Measurements from ENCODE around the gene PREX1. TPM values are rescaled to one million over a fixed set of nuclear protein-coding genes. Genes with fewer than 3 reads are reported as not detected.

The PREX1 gene
- total RNA-seq, 1 experiment from 2014 or later: 9.5 TPM

DNA sequence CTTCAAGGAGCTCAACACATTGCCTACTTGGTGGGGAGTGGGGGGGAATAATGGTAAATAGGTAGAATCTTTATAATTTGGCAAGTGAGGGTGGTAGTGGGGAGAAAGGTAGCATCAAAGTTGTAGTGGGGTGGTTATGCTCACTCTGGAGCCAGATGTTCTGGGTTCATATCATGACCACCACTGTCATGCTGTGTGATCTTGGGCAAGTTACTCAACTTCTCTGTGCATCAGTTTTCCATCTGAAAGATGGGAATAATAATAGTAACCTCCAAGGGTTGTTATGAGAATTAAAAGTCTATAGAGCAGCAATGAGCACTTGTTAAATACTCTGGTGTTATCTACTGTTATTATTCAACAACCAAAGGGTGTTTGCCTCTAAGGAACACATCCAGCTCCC, 22.0 kb upstream of the PREX1 start:
- Mint-ChIP-seq H3K27me3 (ENCODE audit: insufficient read depth, unreplicated experiment) (no peaks in the 10 kb centered on the region), H3K27ac (ENCODE audit: unreplicated experiment) (no peak overlapping the region), H3K4me3 (ENCODE audit: unreplicated experiment) (no peak overlapping the region), H3K9me3 (ENCODE audit: unreplicated experiment) (peaks cover 10% of the 10 kb centered on the region), H3K4me1 (ENCODE audit: low read depth, unreplicated experiment) (peaks cover 5% of the 10 kb centered on the region), H3K36me3 (ENCODE audit: insufficient read depth, unreplicated experiment) (no peaks in the 10 kb centered on the region)
- no TSS peak for BruUV-seq (replicated peaks)
- intact Hi-C loops (cut with micrococcal nuclease; ENCODE audit: unreplicated experiment): no loop called here
- Histone ChIP-seq H3K4me3 (ENCODE audit: low read depth, low read length) (no peak overlapping the region), H3K27me3 (replicated peaks; ENCODE audit: control insufficient read depth, insufficient read depth, low read length) (no peaks in the 10 kb centered on the region), H3K9me3 (no peaks in the 10 kb centered on the region; the same call in 1 of the 2 replicates), H3K4me1 (no peaks in the 10 kb centered on the region), H3K36me3 (ENCODE audit: control insufficient read depth, insufficient read depth, low read length) (no peaks in the 10 kb centered on the region)
- POLR2A ChIA-PET: no interaction called here
- CTCF ChIA-PET: no interaction called here
- no peak for DNase-seq
- TF ChIP-seq, protein P1, sequence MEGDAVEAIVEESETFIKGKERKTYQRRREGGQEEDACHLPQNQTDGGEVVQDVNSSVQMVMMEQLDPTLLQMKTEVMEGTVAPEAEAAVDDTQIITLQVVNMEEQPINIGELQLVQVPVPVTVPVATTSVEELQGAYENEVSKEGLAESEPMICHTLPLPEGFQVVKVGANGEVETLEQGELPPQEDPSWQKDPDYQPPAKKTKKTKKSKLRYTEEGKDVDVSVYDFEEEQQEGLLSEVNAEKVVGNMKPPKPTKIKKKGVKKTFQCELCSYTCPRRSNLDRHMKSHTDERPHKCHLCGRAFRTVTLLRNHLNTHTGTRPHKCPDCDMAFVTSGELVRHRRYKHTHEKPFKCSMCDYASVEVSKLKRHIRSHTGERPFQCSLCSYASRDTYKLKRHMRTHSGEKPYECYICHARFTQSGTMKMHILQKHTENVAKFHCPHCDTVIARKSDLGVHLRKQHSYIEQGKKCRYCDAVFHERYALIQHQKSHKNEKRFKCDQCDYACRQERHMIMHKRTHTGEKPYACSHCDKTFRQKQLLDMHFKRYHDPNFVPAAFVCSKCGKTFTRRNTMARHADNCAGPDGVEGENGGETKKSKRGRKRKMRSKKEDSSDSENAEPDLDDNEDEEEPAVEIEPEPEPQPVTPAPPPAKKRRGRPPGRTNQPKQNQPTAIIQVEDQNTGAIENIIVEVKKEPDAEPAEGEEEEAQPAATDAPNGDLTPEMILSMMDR (IDR thresholded peaks at IDR 0.05; ENCODE audit: insufficient read depth in 1 of 2, low read depth in 1 of 2, low read length in 1 of 2, severe bottlenecking in 1 of 2, unreplicated experiment in 1 of 2): no peak

DNA sequence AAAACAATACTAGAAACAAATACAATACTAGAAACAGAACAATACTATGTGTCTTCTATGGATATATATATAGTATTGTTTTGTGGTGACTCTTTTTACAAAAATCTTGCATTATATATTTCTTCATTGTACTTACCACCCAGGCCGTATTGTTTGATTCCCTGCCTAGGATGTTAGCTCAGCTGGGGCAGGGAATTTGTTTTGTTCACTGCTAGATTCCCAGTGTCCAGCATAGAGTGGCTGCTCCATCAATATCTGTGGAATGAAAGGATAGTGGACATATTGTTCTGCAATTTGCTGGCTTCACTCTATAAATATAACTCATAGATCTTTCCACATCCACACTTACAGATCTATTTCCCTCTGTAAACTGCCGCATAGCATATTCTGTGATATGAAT, 21.5 kb upstream of the PREX1 start:
- Mint-ChIP-seq H3K4me1 (ENCODE audit: low read depth, unreplicated experiment) (peaks cover 5% of the 10 kb centered on the region), H3K36me3 (ENCODE audit: insufficient read depth, unreplicated experiment) (no peaks in the 10 kb centered on the region), H3K27me3 (ENCODE audit: insufficient read depth, unreplicated experiment) (peaks cover under 1% of the 10 kb centered on the region), H3K9me3 (ENCODE audit: unreplicated experiment) (peaks cover 10% of the 10 kb centered on the region), H3K27ac (ENCODE audit: unreplicated experiment) (no peak overlapping the region), H3K4me3 (ENCODE audit: unreplicated experiment) (no peak overlapping the region)
- H3K9me3 ChIP-seq: no peaks in the 10 kb centered on the region; the same call in 1 of the 2 replicates
- ChIA-PET CTCF (no interaction called here), POLR2A (no interaction called here)
- BruUV-seq (replicated peaks): no TSS peak
- H3K36me3 ChIP-seq (ENCODE audit: control insufficient read depth, insufficient read depth, low read length): no peaks in the 10 kb centered on the region
- no peak for DNase-seq
- TF ChIP-seq, protein P1 (IDR thresholded peaks at IDR 0.05; ENCODE audit: insufficient read depth in 1 of 2, low read depth in 1 of 2, low read length in 1 of 2, severe bottlenecking in 1 of 2, unreplicated experiment in 1 of 2): no peak
- no peak overlapping the region for H3K4me3 ChIP-seq (ENCODE audit: low read depth, low read length)
- H3K27me3 ChIP-seq (replicated peaks; ENCODE audit: control insufficient read depth, insufficient read depth, low read length): no peaks in the 10 kb centered on the region
- no peaks in the 10 kb centered on the region for H3K4me1 ChIP-seq
- intact Hi-C loops (cut with micrococcal nuclease; ENCODE audit: unreplicated experiment): no loop called here

DNA sequence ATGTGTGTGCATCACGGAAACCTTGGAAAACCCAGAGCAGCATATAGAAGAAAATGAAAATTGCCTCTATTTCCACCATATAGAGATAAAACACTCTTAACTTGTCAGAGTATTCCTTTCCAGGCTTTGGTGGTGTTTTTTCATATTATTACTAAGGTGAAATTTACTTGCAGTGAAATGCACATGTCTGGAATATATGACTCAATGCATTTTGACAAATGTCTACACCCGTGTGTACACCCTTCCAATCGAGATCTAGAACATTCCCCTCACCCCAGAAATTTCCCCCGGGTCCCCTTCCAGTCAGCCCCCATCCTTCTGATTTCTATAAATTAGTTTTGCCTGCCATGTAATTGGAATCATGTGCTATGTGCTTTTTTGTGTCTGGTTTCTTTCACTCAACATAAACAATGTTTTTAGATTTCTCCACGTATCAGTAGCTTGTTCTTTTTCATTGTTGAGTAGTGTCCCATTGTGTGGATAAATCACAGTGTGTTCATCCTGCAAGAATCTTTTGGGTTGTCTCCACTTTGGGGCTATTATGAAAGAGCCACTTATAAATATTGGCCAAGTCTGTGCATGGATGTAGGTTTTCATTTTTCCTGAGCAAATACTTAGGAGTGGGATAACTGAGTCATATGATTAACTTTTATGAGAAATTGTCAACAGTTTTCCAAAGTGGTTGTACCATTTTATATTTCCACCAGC, 19.9 kb upstream of the PREX1 start:
- intact Hi-C loops (cut with micrococcal nuclease; ENCODE audit: unreplicated experiment): no loop called here
- BruUV-seq (replicated peaks): no TSS peak

More for the DNA sequence above, 19.9 kb upstream of the PREX1 start:
- CTCF ChIA-PET: no interaction called here
- Histone ChIP-seq H3K27me3 (replicated peaks; ENCODE audit: control insufficient read depth, insufficient read depth, low read length) (no peaks in the 10 kb centered on the region), H3K36me3 (ENCODE audit: control insufficient read depth, insufficient read depth, low read length) (no peaks in the 10 kb centered on the region), H3K4me3 (ENCODE audit: low read depth, low read length) (no peak overlapping the region), H3K9me3 (no peaks in the 10 kb centered on the region; the same call in 1 of the 2 replicates), H3K4me1 (no peaks in the 10 kb centered on the region)
- no peak overlapping the region for H3K4me3 Mint-ChIP-seq (ENCODE audit: unreplicated experiment)
- peaks cover 5% of the 10 kb centered on the region for H3K9me3 Mint-ChIP-seq (ENCODE audit: unreplicated experiment)
- H3K27me3 Mint-ChIP-seq (ENCODE audit: insufficient read depth, unreplicated experiment): peaks cover 3% of the 10 kb centered on the region
- no peaks in the 10 kb centered on the region for H3K4me1 Mint-ChIP-seq (ENCODE audit: low read depth, unreplicated experiment)
- no peaks in the 10 kb centered on the region for H3K36me3 Mint-ChIP-seq (ENCODE audit: insufficient read depth, unreplicated experiment)
- POLR2A ChIA-PET: no interaction called here
- TF ChIP-seq, protein P1 (IDR thresholded peaks at IDR 0.05; ENCODE audit: insufficient read depth in 1 of 2, low read depth in 1 of 2, low read length in 1 of 2, severe bottlenecking in 1 of 2, unreplicated experiment in 1 of 2): no peak
- DNase-seq: no peak
- H3K27ac Mint-ChIP-seq (ENCODE audit: unreplicated experiment): no peak overlapping the region

Measured in Caco-2 (cell line).